NCI-H2171 (cell line): ENCODE data around the gene WNT16.
"Not testable (repeated sequence)": the region's sequence is repeated elsewhere in the genome, so short reads cannot be mapped to it uniquely, and the experiment has no call there.

Experiments
- DNase-seq: peaks from one replicate; lab custom pipeline; 2025; lab: John Stamatoyannopoulos, UW

WNT16 gene

DNA sequence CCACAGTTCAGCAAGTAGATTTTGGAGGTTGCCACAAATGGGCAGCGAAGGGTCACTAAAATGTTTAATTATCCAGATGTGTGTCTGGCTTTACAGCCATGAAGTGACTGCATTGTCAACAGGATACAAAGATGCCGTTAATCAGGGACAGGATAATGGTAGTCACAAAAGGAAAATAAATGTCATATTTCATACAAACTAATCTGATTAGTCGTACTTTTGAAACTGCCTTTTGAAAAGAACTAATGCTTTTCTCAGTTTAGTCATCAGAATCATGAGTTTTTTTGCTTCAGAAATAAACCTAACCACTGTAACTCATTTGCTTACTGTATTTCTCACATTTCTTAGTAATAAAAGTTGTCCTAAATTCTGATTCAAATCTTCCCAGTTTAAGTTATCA lies 22.2 kb upstream of the WNT16 start:
- no peak for DNase-seq

DNA sequence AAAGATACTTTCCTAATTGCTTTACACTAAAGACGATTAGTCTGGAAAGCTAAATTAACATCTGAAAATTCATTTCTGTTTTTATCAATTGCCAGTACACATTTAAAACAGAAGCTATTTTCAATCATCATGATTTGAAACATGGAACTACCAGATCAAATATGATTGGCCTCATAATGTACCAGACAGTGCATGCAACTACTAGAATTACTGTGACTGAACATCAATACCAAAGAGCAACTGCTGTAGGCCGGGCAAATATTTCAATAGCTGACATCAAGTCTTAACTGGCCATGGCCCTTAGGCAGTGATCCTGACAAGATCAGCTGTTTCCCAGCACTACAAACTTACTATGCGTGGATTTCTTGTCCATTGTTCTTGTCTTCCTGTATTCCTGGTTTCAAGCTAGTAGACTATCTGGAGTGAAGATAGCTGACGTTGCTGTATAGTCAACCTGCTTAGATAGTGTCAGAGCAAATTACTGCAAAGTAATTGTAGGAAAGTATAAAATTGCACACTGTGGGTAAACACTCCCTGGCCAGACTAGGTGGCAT lies 21.7 kb upstream of the WNT16 start:
- DNase-seq: no peak

GRCh38 chr7:121313220-121313792 lies 15.5 kb upstream of the WNT16 start:
- DNase-seq: no peak

DNA sequence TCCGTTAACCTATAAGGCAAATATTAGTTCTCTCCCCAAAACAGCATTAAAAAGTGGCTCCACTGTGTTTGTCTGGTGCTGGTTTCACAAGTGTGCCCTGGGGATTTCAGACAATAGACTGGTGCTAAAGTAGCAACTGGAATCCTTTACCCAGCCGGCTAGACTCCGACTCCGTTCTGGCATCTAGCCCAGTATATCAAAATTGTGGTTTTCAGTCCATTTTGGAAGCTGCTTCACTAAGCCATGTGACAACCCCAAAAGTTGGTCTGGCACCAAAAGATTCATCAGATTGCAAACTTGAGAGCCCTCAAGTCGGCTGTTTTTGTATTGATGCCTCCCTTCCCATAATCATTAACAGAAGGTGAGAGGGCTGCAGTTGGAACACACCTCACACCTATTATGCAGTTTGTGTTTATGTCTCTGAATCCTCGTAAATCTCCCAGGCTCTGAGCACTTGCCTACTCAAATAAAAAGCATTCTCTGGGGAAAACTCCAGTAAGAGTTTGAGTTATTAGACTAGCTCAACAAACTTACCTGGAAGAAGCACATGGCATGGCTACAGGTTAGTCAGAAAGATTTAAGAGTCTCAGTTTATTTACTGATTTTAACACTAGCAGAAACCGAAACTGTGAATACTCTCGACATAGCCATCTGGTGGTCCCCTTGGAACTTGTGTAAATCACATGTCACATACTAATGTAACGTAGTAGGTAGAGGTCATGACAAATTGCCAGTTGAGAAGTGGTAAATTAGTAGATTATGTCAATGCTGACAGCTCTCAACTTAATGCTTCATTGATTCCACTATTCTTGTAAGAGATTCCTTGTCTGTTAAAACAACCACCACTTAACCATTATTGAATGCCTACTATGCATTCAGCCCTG lies 14.8 kb upstream of the WNT16 start:
- peak; percentile 80 for DNase-seq

GRCh38 chr7:121315170-121315569 lies 13.6 kb upstream of the WNT16 start:
- DNase-seq: not testable (repeated sequence)

- DNase-seq: no peak
Observed at GRCh38 chr7:121322460-121322859, 6.3 kb upstream of the WNT16 start.

GRCh38 chr7:121323515-121324302 lies 5.1 kb upstream of the WNT16 start:
- DNase-seq: no peak

GRCh38 chr7:121327671-121328070 lies 1.1 kb upstream of the WNT16 start:
- DNase-seq: no peak

DNA sequence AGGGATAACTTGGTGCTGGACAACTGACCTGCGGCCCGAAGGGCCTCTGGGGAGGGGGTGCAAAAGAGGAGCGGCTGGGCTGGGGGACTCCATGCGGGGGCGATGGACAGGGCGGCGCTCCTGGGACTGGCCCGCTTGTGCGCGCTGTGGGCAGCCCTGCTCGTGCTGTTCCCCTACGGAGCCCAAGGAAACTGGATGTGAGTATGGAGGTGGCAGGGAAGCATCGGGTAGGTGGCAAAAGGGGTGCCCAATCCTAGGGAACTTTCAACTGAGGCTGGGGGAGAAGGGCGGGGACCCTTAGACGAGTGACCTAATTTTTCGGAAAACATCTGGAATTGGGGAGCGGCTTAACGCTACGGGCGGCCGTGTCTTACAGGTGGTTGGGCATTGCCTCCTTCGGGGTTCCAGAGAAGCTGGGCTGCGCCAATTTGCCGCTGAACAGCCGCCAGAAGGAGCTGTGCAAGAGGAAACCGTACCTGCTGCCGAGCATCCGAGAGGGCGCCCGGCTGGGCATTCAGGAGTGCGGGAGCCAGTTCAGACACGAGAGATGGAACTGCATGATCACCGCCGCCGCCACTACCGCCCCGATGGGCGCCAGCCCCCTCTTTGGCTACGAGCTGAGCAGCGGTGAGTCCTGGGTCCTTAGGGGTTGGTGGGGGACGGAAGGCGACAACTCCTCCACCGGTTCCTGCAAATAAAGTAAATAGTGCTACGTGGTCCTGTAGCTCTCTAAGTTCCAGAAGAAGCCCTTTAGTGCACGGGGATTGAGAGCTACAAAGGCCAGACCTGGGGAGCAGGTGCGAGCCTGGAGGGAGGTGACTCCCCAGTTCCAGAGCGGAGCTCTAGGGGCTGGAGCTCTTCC lies 622 bp downstream of the WNT16 start:
- peak; percentile 30 for DNase-seq

DNA sequence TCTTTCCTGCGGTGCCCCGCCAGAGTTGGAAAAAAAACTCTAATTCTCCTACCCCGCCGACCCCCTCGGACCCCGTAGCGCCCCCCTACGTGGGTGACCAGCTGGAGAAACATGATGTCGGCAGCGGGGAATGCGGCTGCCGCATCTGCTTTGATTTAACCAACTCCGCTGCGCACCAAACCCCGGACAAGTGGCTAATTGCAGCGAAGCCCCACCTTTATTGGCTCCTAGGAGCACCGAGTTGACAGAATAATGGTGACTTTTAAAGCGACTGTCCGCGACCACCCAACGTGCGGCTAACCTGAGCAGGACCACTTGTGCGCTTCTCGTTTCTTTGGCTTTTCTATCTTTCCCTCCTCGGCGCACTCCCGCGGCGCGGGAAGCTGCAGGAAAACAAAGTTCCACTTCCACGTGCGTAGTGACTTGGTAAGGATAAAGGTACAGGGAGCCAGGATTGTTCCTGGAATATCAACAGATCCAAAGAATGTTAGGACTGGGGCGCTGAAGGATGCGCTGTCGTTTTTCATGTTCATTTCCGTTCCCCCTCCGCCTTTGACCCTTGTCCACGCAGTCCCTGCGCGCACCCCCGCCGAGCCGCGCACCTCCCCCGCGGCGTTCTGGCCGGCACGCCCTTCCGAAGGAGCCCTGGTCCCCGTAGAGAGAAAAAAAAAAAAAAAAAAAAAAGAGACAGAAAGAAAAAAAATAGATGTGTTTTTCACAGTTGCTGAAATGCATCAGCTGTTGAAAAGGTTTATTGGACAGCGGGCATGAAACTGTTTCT lies 1.4 kb downstream of the WNT16 start:
- DNase-seq: no peak

DNA sequence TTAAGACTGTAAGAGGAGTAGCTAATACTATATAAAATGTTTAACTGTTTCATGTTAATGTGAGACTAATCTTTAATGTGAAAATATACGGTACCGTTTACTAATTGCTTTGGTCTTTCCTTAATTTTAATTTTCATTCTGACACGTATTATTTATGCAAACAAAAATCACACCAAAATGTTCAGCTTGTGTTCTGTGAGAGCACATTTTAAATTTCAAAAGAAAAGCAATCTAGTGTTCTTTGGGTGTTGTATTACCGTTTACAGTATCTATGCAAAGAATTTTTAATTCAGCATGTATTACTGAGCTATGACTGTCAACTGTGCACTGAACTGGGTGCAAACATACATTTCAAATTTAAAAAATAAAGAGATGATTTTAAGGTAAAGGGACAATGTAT lies 2.2 kb downstream of the WNT16 start:
- no peak for DNase-seq

- no peak for DNase-seq
Observed at GRCh38 chr7:121331574-121331973, 2.8 kb downstream of the WNT16 start.

DNA sequence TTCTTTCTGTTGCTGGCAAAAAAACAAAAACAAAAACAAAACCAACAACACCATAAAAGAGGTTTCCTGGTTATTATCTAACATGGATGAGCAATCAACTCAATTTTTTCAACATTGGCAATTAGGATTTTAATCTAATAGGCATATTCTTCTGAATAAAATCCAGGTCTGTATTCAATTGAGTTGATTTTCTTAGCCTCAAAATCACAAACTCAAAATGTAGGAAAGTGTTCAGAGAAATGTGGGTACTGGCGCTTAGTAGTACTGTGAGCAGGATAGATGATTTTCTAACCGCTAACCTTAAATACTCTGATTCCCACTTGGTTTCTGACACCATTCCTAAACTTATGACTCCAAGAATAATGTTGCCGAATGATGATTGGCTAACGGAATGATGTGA lies 5.6 kb downstream of the WNT16 start:
- DNase-seq: no peak

DNA sequence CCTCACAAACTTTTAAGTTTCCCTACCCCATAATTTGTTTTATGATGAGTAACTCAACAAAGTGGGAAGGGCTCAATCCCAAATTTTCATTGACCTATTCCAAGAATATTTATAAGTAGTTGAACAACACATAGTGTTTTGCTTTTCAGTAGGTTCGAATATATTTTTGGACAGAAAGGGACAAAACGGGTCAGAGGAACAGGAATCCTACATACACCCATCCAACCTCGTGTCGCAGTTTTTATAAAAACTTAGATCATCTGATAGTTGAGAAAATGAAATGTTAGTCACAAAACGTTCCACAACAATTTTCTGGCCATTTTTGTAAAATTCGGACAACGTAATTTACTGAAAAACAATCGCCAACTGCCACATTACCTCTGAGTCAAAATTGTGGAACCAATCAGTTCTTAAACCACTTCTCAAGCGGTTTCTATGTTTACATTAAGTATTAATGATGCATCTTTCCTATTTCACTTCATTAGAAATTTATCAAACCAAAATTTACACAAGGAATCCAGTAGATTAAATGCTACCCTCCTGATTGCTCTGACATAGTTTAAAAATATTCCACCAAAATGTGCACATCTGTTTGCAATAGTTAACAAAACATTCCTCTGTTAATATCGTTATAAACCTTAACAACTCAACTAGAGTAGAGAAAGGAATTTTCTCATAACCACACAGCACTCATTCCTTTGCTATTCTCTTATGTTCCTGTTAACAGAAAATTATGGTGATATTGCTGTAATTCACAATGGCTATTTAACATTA lies 6.3 kb downstream of the WNT16 start:
- no peak for DNase-seq

- DNase-seq: no peak
Observed at GRCh38 chr7:121336579-121336978, 7.8 kb downstream of the WNT16 start.

DNA sequence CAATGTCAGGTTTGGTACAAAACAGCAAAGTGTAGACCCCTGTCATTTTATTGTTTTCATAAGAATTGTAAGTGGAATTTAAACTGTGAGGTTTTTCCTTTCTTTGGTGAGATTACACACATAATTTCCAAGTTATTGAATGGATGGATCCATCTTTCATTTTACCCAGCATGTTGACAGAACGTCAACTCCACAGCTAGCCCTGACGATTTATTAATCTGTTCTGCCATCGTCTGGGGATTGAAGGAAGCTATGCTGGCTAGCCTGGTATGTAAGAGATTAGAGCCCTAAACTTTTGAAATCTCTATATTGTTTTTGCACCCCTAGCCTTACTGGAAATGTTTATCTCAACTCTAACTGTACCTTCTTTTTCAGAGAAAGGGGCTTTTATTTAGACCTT lies 8.6 kb downstream of the WNT16 start:
- DNase-seq: no peak

DNA sequence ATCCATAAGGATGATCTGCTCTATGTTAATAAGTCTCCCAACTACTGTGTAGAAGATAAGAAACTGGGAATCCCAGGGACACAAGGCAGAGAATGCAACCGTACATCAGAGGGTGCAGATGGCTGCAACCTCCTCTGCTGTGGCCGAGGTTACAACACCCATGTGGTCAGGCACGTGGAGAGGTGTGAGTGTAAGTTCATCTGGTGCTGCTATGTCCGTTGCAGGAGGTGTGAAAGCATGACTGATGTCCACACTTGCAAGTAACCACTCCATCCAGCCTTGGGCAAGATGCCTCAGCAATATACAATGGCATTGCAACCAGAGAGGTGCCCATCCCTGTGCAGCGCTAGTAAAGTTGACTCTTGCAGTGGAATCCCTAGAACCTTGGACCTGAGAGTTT lies 10.3 kb downstream of the WNT16 start:
- DNase-seq: no peak

- no peak for DNase-seq
Observed at GRCh38 chr7:121341933-121342332, 13.1 kb downstream of the WNT16 start.

GRCh38 chr7:121342631-121343030 lies 13.8 kb downstream of the WNT16 start:
- DNase-seq: no peak

DNA sequence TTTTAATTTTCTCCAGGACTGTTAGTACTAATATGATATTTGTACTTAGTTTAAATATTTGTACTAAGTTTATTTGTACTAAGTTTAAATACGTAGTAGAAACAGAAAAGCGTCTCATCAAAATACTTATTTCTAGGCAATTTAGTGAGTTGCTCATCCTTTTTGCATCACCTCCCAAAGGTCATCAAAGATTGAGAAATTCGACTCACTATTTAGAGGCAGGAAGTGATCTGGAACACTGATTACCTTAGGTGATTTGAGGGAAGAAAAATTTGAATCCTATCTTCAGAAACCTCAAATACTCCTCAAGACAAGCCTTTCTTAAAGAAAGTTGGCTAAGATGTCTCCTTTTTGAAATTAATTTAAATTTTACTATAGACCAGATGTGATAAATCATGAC lies 14.5 kb downstream of the WNT16 start:
- no peak for DNase-seq
